ENCODE data around the gene C4B.

Gene C4B

DNA sequence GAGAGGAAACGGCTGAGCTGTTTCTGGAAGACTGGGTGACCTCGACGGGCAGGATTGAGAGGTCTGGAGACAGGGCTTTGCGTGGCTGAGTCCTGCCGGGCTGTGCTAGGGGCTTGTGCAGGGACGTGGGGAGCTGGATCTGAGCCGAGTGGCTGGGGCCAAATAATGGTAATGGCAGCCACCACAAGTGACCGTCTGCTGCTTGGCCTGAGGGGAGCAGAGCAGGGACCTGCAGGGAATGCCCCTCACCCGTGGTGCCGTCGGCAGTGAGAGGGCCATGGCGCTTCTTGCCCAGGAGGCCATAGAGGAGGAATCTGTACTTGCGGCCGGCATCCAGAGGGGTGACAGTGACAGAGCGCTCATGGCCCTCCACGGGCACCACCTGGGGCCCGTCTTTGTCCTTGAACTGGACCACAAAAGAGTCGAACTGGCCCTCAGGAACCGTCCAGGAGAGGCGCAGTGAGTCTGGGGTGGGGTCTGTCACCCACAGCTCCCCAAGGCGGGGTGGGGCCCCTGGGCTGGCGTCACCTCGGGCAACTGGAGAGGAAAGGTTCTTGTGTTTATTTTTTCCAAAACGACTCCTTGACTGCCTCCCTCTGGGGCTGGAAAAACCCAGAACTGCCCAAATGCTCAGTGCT is 55.4 kb downstream of the C4B start:
- TF ChIP-seq, protein P1, sequence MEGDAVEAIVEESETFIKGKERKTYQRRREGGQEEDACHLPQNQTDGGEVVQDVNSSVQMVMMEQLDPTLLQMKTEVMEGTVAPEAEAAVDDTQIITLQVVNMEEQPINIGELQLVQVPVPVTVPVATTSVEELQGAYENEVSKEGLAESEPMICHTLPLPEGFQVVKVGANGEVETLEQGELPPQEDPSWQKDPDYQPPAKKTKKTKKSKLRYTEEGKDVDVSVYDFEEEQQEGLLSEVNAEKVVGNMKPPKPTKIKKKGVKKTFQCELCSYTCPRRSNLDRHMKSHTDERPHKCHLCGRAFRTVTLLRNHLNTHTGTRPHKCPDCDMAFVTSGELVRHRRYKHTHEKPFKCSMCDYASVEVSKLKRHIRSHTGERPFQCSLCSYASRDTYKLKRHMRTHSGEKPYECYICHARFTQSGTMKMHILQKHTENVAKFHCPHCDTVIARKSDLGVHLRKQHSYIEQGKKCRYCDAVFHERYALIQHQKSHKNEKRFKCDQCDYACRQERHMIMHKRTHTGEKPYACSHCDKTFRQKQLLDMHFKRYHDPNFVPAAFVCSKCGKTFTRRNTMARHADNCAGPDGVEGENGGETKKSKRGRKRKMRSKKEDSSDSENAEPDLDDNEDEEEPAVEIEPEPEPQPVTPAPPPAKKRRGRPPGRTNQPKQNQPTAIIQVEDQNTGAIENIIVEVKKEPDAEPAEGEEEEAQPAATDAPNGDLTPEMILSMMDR (IDR thresholded peaks at IDR 0.05; ENCODE audit: low read depth, low read length), result no peak
- H3K4me3 ChIP-seq (replicated peaks in 1 of 2; ENCODE audit: low read depth in 2 of 2, low read length in 2 of 2), result no peak overlapping the region
- no peak for DNase-seq (ENCODE audit: low read depth in 2 of 2)

DNA sequence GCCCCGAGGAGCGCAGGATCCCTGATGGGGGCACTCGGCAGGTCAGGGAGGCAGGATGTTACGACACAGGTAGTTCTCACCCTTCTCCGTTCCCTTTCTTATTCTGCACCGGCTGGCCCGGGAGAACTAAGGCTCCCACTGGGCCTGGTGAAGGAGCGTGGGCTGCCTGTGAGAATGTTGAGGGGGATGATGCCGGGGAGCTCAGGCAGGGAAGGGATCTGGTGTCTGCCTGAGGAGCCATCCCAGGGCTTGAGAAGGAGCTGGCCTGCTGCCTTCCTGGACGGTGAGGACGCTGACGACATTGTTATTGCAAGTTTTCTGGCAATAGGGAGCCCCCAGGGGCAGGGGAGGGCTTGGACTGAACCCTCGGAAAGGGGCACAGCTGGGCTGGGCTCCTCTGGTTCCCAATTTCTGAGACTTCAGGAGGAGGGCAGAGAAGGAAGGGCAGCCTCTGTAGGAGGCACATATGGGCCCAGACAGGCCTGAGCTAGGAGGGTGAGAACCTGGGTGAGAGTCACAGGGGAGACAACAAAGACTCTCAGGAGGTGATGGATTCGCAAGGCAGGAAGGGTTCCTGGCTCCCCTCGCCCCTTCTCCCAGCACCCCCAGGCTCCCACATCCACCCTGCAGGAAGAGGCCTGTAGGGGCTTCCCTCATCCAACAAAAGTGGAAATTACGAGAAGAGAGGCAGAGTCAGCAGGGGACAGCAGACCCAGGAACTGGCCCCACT is 56.4 kb downstream of the C4B start:
- H3K4me3 ChIP-seq (replicated peaks in 1 of 2; ENCODE audit: low read depth in 2 of 2, low read length in 2 of 2), result no peak overlapping the region
- TF ChIP-seq, protein P1 (IDR thresholded peaks at IDR 0.05; ENCODE audit: low read depth, low read length), result no peak
- DNase-seq (ENCODE audit: low read depth in 2 of 2), result peak in 1 of 2 donors; percentile 25

DNA sequence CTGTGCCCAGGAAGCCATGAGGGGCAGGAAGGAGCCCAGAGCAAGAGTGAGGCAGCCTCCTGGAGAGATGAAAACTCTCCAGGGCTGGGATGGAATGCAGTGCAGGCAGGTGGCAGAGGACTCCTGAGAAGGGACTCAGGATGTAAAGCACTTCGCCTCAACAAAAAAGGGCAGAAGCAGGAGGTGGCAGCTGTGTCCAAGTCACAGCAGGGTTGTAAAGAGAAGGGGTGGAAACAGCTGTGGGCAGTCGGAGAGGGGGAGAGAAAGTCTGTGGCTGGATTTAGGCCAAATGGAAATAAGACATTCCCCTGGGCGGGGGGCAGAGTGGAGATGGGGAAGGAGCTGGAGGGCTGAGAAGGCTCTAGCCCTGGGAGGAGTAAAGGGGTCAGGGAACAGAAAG is 58.5 kb downstream of the C4B start:
- DNase-seq (ENCODE audit: low read depth in 2 of 2), result no peak
- H3K4me3 ChIP-seq (replicated peaks in 1 of 2; ENCODE audit: low read depth in 2 of 2, low read length in 2 of 2), result no peak overlapping the region
- TF ChIP-seq, protein P1 (IDR thresholded peaks at IDR 0.05; ENCODE audit: low read depth, low read length), result no peak

DNA sequence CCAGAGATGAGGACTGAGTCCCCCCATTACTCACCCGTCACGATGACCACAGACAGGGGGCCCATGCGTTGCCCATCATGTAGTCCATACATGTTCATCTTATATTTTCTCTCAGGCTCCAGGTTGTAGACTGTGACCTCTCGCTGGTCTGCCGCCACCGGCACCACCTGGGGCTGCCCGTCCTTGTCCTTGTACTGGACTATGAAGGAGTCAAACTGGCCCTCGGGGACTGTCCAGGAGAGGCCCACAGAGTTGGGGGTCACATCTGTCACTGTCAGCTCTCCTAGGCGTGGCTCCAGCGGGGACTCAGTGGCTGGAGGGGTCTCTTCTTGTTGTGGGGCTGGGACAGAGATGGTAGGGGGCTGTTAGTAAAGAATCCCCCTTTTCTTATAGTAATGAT is 59.0 kb downstream of the C4B start:
- TF ChIP-seq, protein P1 (IDR thresholded peaks at IDR 0.05; ENCODE audit: low read depth, low read length), result no peak
- no peak overlapping the region for H3K4me3 ChIP-seq (replicated peaks in 1 of 2; ENCODE audit: low read depth in 2 of 2, low read length in 2 of 2)
- no peak for DNase-seq (ENCODE audit: low read depth in 2 of 2)

DNA sequence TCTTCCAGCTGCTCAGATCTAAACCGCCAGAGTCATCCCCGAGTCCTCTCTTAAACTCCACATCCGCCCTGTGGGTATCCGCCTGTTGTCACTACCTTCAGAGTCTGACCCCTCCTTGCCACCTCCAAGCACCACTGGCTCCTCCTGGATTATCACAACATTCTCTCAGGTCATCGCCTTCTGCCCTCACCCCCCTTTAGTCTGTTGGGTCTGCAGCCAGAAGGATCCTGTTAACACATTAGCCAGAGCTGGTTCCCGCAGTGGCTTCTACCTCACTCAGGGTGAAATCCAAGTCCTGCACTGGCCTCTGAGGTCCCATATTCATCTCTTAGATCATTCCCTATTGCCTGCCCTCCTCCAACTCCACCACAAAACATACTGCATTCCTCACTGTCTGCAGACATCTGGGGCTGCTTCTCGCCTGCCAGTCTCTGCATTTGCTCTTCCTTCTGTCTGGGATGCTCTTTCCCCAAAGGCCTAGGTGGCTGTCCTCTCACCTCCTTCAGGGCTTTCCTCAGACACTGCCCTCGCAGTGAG is 60.5 kb downstream of the C4B start:
- no peak for DNase-seq (ENCODE audit: low read depth in 2 of 2)
- TF ChIP-seq, protein P1 (IDR thresholded peaks at IDR 0.05; ENCODE audit: low read depth, low read length), result no peak

DNA sequence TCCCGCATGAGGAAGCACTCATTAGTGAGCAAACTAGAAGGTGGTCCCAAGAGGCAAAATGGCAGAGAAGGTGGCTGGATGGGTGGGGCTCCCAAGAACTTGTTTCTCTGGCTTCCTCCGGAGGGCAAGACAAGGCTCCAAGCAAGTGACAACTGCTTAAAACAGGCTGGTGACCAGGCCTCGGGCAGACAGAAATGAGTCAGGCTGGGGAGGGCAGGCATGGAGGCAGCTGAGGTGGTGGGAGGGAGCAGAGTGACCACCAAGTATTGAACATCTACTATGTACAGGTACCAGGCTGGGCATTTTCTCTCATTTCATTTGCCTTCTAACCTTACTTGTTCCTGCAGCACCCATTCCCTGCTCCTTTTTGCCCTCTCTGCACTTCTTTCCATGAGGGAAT is 61.2 kb downstream of the C4B start:
- TF ChIP-seq, protein P1 (IDR thresholded peaks at IDR 0.05; ENCODE audit: low read depth, low read length), result no peak
- no peak overlapping the region for H3K4me3 ChIP-seq (replicated peaks in 1 of 2; ENCODE audit: low read depth in 2 of 2, low read length in 2 of 2)
- peak in 1 of 2 donors; percentile 31 for DNase-seq (ENCODE audit: low read depth in 2 of 2)

More for the DNA sequence above, 60.5 kb downstream of the C4B start:
- H3K4me3 ChIP-seq (replicated peaks in 1 of 2; ENCODE audit: low read depth in 2 of 2, low read length in 2 of 2), result no peak overlapping the region

Data from cardiac fibroblast (primary cell).